DOHH2 (cell line): ENCODE results near the gene GSS.

Source experiments
- H3F3A ChIP-seq: fragments of 200-600 bp; sonication (generic), shearing (Covaris generic); 2 replicates; pipeline ENCODE4 v1.6.0; 2016; ENCODE audit warnings: antibody characterized with exemption, mild to moderate bottlenecking; ENCODE audit not compliant: control insufficient read depth, insufficient read depth
- H3K27ac ChIP-seq: fragments of 200-600 bp; sonication (generic); 2 replicates; pipeline ENCODE4 v1.5.1; 2014; ENCODE audit warnings: low read depth, mild to moderate bottlenecking, low read length, moderate library complexity
- H3K27me3 ChIP-seq: fragments of 200-600 bp; sonication (generic); 2 replicates; pipeline ENCODE4 v1.6.1; 2014; ENCODE audit warnings: mild to moderate bottlenecking, low read length, mixed read lengths; ENCODE audit not compliant: control insufficient read depth
- H3K36me3 ChIP-seq: fragments of 200-600 bp; sonication (generic); 2 replicates; pipeline ENCODE4 v1.6.1; 2014; ENCODE audit warnings: mild to moderate bottlenecking, low read length, moderate library complexity, mixed read lengths; ENCODE audit not compliant: control insufficient read depth
- H3K4me1 ChIP-seq: fragments of 200-600 bp; sonication (generic); 2 replicates; pipeline ENCODE4 v1.6.1; 2014; ENCODE audit warnings: mild to moderate bottlenecking, low read length, mixed read lengths; ENCODE audit not compliant: control insufficient read depth
- H3K4me2 ChIP-seq: fragments of 200-600 bp; sonication (generic); 2 replicates; pipeline ENCODE4 v1.6.0; 2014; ENCODE audit warnings: mild to moderate bottlenecking, low read length, moderate library complexity
- H3K4me3 ChIP-seq: fragments of 200-600 bp; sonication (generic); 2 replicates; pipeline ENCODE4 v1.5.1; 2014; ENCODE audit warnings: mild to moderate bottlenecking, low read length, mixed read lengths
- H3K79me2 ChIP-seq: fragments of 200-600 bp; sonication (generic); 2 replicates; pipeline ENCODE4 v1.6.1; 2014; ENCODE audit warnings: mild to moderate bottlenecking, low read length, mixed read lengths; ENCODE audit not compliant: control insufficient read depth
- H3K9me2 ChIP-seq: fragments of 200-600 bp; sonication (generic); replicated peaks from 2 replicates; pipeline ENCODE4 v1.6.1; 2014; ENCODE audit warnings: mild to moderate bottlenecking, low read length, mixed read lengths; ENCODE audit not compliant: control insufficient read depth
- H3K9me3 ChIP-seq: fragments of 200-600 bp; sonication (generic); 2 replicates; pipeline ENCODE4 v1.6.1; 2014; ENCODE audit warnings: antibody characterized with exemption, low read length, mixed read lengths; ENCODE audit not compliant: control insufficient read depth, insufficient read depth
- H4K20me1 ChIP-seq: fragments of 200-600 bp; sonication (generic); 2 replicates; pipeline ENCODE4 v1.6.0; 2014; ENCODE audit warnings: low read depth, mild to moderate bottlenecking, antibody characterized with exemption, low read length, moderate library complexity; ENCODE audit not compliant: control insufficient read depth, insufficient read depth
- CTCF ChIP-seq: fragments of 200-600 bp; sonication (generic); IDR thresholded peaks from one replicate; pipeline ENCODE4 v1.5.1; 2014; ENCODE audit warnings: antibody characterized with exemption, mild to moderate bottlenecking, low read depth, low read length; ENCODE audit not compliant: poor library complexity, severe bottlenecking
- EZH2phosphoT487 ChIP-seq: fragments of 200-600 bp; sonication (generic); IDR thresholded peaks from 2 replicates; pipeline ENCODE4 v1.6.1; 2017; ENCODE audit warnings: borderline replicate concordance, mild to moderate bottlenecking, antibody characterized with exemption, low read length, moderate library complexity, mixed read lengths

The GSS gene

DNA sequence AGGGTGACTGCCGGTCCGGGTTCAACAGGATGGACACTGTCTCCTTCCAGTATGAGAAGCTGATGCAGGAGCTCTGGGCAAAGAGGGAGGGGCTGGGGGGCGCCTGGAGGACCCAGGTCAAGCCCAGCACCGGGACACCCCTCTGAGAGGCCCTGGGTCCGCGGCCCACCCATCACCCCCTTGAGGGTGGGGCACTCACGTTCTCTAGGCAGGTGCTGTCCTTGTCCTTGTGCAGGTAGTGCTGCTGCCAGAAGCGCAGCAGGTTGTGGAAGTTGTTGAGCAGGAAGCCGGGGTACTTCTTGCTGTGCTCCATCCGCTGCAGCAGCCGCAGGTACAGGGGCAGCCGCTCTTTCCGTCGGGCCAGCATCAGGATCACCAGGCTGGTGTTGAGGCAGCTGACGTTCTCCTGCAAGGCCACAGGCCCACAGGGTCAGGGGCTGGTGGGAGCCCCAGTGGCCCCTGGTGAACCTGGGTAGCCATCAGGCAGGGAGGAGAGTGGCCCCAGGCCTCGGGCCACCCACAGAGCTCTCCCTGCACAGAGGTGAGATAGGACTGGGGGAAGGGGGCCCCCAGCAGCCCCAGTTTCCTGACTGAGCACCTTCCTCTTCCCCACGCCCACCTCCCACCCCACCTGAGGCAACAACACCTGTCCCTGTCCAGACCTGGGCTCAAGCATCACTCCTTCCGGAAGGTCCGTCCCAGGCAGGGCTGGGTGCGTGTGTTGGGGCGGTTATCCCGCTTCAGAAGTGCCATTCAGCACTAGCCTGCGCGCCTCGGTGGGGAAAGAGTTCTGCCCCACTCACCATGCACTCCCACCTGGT is 47.8 kb upstream of the GSS start:
- TF ChIP-seq CTCF (no peak), EZH2phosphoT487 (no peak)
- no peaks in the 10 kb centered on the region for H4K20me1 ChIP-seq
- no peaks in the 10 kb centered on the region for H3F3A ChIP-seq
- no peaks in the 10 kb centered on the region for H3K27me3 ChIP-seq
- no peaks in the 10 kb centered on the region for H3K79me2 ChIP-seq
- no peaks in the 10 kb centered on the region for H3K9me2 ChIP-seq
- H3K4me2 ChIP-seq = no peak overlapping the region
- H3K36me3 ChIP-seq = peaks cover 77% of the 10 kb centered on the region
- no peak overlapping the region for H3K4me3 ChIP-seq
- H3K4me1 ChIP-seq = no peaks in the 10 kb centered on the region
- no peaks in the 10 kb centered on the region for H3K9me3 ChIP-seq
- H3K27ac ChIP-seq = no peak overlapping the region

- no peaks in the 10 kb centered on the region for H4K20me1 ChIP-seq
- no peaks in the 10 kb centered on the region for H3K4me1 ChIP-seq
- no peaks in the 10 kb centered on the region for H3K27me3 ChIP-seq
- no peak overlapping the region for H3K4me3 ChIP-seq
- H3K9me2 ChIP-seq = no peaks in the 10 kb centered on the region
- H3K27ac ChIP-seq = no peak overlapping the region
- H3K9me3 ChIP-seq = no peaks in the 10 kb centered on the region
- no peak overlapping the region for H3K4me2 ChIP-seq
- peaks cover 69% of the 10 kb centered on the region for H3K36me3 ChIP-seq
- no peaks in the 10 kb centered on the region for H3K79me2 ChIP-seq
- no peaks in the 10 kb centered on the region for H3F3A ChIP-seq
- TF ChIP-seq EZH2phosphoT487 (no peak), CTCF (no peak)
Measured at GRCh38 chr20:35002426-35003210, 47.0 kb upstream of the GSS start.

- Histone ChIP-seq H3K79me2 (no peaks in the 10 kb centered on the region), H3K27ac (no peak overlapping the region), H3K9me2 (no peaks in the 10 kb centered on the region), H3K4me3 (no peak overlapping the region), H3F3A (no peaks in the 10 kb centered on the region), H3K27me3 (no peaks in the 10 kb centered on the region), H3K9me3 (no peaks in the 10 kb centered on the region), H3K36me3 (peaks cover 61% of the 10 kb centered on the region), H3K4me1 (no peaks in the 10 kb centered on the region), H3K4me2 (no peak overlapping the region), H4K20me1 (no peaks in the 10 kb centered on the region)
- TF ChIP-seq EZH2phosphoT487 = no peak
- peak; percentile 44 for TF ChIP-seq CTCF
Measured at GRCh38 chr20:35001596-35002362, 46.2 kb upstream of the GSS start.
